Tibial nerve (tissue), 4 donors: Measurements from ENCODE around the gene EGFL7. TPM values are rescaled to one million over a fixed set of nuclear protein-coding genes. Genes with fewer than 3 reads are reported as not detected.

ENCODE experiments used
- DNase-seq, 2 donors: peaks; one replicate each; pipeline ENCODE4 v3.0.0-alpha.2; 2019; ENCODE audit warnings: low spot score in 2 of 2
- H3K27ac ChIP-seq, 4 donors: fragments of 200-600 bp; sonication (generic) in 3 of 4; one replicate each; pipeline ENCODE4 v1.5.1; 2017 to 2019; ENCODE audit warnings: mild to moderate bottlenecking in 1 of 4
- H3K27me3 ChIP-seq, 2 donors: fragments of 200-600 bp; sonication (generic) in 1 of 2; one replicate each; pipeline versions ENCODE4 v1.5.1 to v1.6.0; 2017 to 2019
- H3K36me3 ChIP-seq, 3 donors: fragments of 200-600 bp; sonication (generic); one replicate each; pipeline ENCODE4 v1.5.1; 2018 to 2019
- H3K4me1 ChIP-seq, 4 donors: fragments of 200-600 bp; sonication (generic) in 3 of 4; one replicate each; pipeline ENCODE4 v1.5.1; 2017 to 2019
- H3K4me3 ChIP-seq, 4 donors: fragments of 200-600 bp; sonication (generic) in 3 of 4; one replicate each; pipeline ENCODE4 v1.5.1; 2017 to 2019; ENCODE audit warnings: mild to moderate bottlenecking in 1 of 4, moderate library complexity in 1 of 4
- H3K9me3 ChIP-seq, 4 donors: fragments of 200-600 bp; sonication (generic) in 3 of 4; one replicate each; pipeline ENCODE4 v1.5.1; 2017 to 2019
- EP300 ChIP-seq, 2 donors: sonication (generic); formaldehyde crosslinking; IDR thresholded peaks; one replicate each; pipeline ENCODE4 v1.6.1; 2017; ENCODE audit warnings: antibody characterized with exemption in 2 of 2, mild to moderate bottlenecking in 1 of 2
- POLR2A ChIP-seq, 2 donors: fragments of 450-650 bp; IDR thresholded peaks; one replicate each; pipeline ENCODE4 v1.6.1; 2017; ENCODE audit warnings: antibody characterized with exemption in 2 of 2, mild to moderate bottlenecking in 2 of 2, moderate library complexity in 2 of 2
- WGBS, 2 donors: methylation state at CpG; one replicate each; pipeline ENCODE4 v1.1.5; 2018; 5-methylcytosine and 5-hydroxymethylcytosine counted together
- total RNA-seq, 4 donors: library from RNA; depleted of rRNA; stranded (reverse); fragments of >200 nt; gene quantifications; one replicate each; pipeline ENCODE4 v1.1.0, GENCODE V29; 2016
- TF ChIP-seq, protein P1 (sequence below), 5 experiments: fragments of 200-600 bp in 3 of 5; fragments of 450-650 bp in 2 of 5; sonication (generic) in 3 of 5; IDR thresholded peaks; one replicate each; pipeline ENCODE4 v1.5.1; 2016 to 2019; ENCODE audit warnings: antibody characterized with exemption in 5 of 5, mild to moderate bottlenecking in 3 of 5, moderate library complexity in 2 of 5

Gene EGFL7
- total RNA-seq, 4 donors from 2014 or later: 95.2 to 229 (median 179) TPM

DNA sequence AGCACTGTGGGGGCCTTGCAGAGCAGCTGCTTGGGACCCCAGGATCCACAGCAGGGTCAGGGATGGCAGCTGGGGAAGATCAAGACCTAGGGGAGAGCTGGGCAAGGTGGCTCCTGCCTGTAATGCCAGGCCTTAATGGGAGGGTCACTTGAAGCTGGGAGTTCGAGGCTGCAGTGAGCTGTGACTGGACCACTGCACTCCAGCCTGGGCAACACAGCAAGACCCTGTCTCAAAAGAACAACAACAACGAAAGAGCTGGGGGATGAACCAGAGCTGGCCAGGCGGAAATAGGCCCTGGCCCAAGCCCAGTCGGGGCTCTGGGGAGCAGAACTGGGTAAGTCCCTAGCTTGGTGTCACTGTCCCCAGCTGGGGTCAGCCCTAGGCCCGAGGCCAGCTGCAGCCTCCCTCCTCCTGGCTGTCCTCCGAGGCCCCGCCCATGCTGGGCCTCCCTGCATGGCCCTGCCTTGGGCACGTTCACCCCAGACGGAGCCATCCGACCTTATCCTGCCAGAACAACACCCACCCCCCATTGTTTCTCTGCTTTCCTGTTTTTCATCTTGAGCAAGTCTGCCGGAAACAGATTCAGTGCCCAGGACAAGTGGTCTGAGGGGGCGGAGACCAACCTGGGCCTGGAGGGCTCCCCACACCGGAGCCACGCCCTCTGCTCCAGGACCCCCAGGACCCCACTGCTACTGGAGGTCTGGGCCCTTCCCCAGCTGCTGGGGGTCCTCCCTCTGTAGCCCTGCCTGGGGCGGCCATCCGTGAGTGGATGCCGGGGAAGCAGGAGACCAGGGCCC lies 51.6 kb downstream of the EGFL7 start:
- no peaks in the 10 kb centered on the region for H3K36me3 ChIP-seq
- no peak for DNase-seq
- no peak overlapping the region for H3K4me3 ChIP-seq
- peak overlapping the region in 1 of 4 donors; percentile 67 for H3K27ac ChIP-seq
- H3K9me3 ChIP-seq: no peaks in the 10 kb centered on the region
- peaks cover 0 to 64% of the 10 kb centered on the region in 2 donors for H3K27me3 ChIP-seq
- TF ChIP-seq, protein P1, sequence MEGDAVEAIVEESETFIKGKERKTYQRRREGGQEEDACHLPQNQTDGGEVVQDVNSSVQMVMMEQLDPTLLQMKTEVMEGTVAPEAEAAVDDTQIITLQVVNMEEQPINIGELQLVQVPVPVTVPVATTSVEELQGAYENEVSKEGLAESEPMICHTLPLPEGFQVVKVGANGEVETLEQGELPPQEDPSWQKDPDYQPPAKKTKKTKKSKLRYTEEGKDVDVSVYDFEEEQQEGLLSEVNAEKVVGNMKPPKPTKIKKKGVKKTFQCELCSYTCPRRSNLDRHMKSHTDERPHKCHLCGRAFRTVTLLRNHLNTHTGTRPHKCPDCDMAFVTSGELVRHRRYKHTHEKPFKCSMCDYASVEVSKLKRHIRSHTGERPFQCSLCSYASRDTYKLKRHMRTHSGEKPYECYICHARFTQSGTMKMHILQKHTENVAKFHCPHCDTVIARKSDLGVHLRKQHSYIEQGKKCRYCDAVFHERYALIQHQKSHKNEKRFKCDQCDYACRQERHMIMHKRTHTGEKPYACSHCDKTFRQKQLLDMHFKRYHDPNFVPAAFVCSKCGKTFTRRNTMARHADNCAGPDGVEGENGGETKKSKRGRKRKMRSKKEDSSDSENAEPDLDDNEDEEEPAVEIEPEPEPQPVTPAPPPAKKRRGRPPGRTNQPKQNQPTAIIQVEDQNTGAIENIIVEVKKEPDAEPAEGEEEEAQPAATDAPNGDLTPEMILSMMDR (IDR thresholded peaks at IDR 0.05): no peak
- TF ChIP-seq POLR2A (IDR thresholded peaks at IDR 0.05) (no peak), EP300 (IDR thresholded peaks at IDR 0.05) (no peak)
- WGBS, 2 donors: 45 to 52% methylated on average over 17 of the region's 17 CpGs
- H3K4me1 ChIP-seq: peaks cover 0 to 46% (median 10%) of the 10 kb centered on the region in 4 donors

DNA sequence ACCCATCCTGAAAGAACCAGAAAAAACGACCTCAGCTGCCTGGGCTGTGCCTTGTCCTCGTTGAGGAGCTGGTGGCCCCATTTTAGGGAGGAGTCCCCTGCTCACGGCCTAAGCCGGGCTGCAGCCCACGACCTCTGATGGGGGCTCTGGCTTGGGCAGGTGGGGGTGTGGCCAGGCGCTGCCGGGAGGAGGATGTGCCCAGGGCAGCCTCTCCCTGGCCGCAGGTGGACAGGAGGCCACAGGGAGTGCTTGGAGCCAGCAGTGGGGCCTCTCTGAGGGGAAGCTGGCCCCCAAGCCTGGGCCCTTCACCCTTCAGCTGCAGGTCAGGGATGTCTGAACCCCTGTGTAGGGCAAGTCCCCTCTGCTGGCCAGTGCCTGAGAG lies 52.2 kb downstream of the EGFL7 start:
- Histone ChIP-seq H3K27me3 (peaks cover 0 to 60% of the 10 kb centered on the region in 2 donors), H3K27ac (peak overlapping the region in 1 of 4 donors; percentile 67)
- WGBS, 2 donors: 10 to 47% methylated on average over 4 of the region's 8 CpGs

DNA sequence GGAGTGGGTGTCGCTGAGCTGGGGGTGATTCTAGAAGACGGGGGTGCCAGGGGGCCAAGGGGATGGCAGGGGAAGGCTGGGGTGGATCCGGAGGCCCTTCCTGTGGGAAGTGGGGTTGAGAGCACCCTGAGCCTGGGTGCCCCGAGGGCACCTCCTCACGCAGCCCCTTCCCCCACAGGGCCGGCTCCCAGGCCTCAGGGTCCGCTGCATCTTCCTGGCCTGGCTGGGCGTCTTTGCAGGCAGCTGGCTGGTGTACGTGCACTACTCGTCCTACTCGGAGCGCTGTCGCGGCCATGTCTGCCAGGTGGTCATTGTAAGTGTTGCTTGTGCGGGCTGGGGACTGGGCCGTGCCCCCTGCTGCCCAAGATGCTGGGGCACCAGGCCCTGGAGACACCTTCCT lies 54.7 kb downstream of the EGFL7 start:
- Histone ChIP-seq H3K27ac (no peak overlapping the region), H3K4me1 (peaks cover 0 to 65% (median 17%) of the 10 kb centered on the region in 4 donors), H3K27me3 (peaks cover 0 to 40% of the 10 kb centered on the region in 2 donors), H3K9me3 (no peaks in the 10 kb centered on the region), H3K36me3 (peaks cover 0 to 17% (median 0%) of the 10 kb centered on the region in 3 donors), H3K4me3 (no peak overlapping the region)
- 84 to 88% methylated on average over 8 to 15 of the region's 16 CpGs for WGBS, 2 donors
- DNase-seq: no peak
- TF ChIP-seq EP300 (IDR thresholded peaks at IDR 0.05) (no peak), POLR2A (IDR thresholded peaks at IDR 0.05) (no peak)
- TF ChIP-seq, protein P1 (IDR thresholded peaks at IDR 0.05): no peak

More for the DNA sequence above, 52.2 kb downstream of the EGFL7 start:
- TF ChIP-seq EP300 (IDR thresholded peaks at IDR 0.05): no peak
- Histone ChIP-seq H3K36me3 (no peaks in the 10 kb centered on the region), H3K4me1 (peaks cover 0 to 52% (median 15%) of the 10 kb centered on the region in 4 donors), H3K9me3 (no peaks in the 10 kb centered on the region), H3K4me3 (no peak overlapping the region)
- DNase-seq: no peak

DNA sequence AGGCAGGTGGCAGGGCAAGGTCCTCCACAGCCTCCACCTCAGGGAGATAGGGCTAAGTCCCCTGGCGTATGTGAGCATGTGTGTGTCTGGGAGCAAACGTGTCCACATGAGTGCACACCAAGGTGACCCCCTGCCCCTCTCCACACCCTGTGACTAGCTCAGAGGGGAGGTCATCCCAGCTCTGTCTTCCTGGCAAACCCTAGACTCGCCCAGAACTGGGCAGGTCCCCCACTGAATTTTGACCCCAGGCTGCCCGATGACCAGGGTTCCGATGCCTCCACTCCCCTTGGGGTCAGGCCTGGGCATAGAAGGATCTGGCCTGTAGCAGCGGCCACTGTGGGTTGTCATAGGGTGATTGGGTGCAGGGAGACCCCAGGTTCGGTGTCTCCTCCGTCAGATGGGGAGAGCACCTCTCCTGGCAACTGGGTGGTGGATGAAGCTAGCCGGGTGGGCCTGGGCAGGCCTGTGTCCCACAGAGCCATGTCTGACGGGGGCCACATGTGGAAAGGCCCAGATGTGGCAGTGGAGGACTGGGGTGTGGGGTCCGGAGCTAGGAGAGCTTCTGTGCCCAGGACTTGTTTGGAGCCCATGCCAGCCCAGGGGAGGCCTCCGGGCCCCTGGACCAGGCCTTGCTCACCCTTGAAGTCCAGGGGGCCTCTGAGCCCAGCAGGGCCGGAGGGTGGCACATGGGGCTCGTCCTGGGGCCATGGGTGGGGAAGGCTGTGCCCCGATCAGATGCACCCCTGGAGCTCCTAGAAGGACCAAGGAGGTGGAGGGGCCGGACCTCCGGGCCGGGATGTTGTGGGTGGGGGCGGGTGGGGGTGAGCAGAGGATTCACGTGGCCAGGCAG lies 55.9 kb downstream of the EGFL7 start:
- no peak overlapping the region for H3K27ac ChIP-seq
- DNase-seq: no peak
- TF ChIP-seq, protein P1 (IDR thresholded peaks at IDR 0.05): no peak
- TF ChIP-seq POLR2A (IDR thresholded peaks at IDR 0.05) (no peak), EP300 (IDR thresholded peaks at IDR 0.05) (no peak)
- H3K9me3 ChIP-seq: no peaks in the 10 kb centered on the region
- peaks cover 0 to 29% of the 10 kb centered on the region in 2 donors for H3K27me3 ChIP-seq
- peaks cover 0 to 29% (median 9%) of the 10 kb centered on the region in 3 donors for H3K36me3 ChIP-seq
- 70 to 74% methylated on average over 13 to 16 of the region's 20 CpGs for WGBS, 2 donors
- H3K4me1 ChIP-seq: peaks cover 0 to 57% (median 15%) of the 10 kb centered on the region in 4 donors
- no peak overlapping the region for H3K4me3 ChIP-seq

DNA sequence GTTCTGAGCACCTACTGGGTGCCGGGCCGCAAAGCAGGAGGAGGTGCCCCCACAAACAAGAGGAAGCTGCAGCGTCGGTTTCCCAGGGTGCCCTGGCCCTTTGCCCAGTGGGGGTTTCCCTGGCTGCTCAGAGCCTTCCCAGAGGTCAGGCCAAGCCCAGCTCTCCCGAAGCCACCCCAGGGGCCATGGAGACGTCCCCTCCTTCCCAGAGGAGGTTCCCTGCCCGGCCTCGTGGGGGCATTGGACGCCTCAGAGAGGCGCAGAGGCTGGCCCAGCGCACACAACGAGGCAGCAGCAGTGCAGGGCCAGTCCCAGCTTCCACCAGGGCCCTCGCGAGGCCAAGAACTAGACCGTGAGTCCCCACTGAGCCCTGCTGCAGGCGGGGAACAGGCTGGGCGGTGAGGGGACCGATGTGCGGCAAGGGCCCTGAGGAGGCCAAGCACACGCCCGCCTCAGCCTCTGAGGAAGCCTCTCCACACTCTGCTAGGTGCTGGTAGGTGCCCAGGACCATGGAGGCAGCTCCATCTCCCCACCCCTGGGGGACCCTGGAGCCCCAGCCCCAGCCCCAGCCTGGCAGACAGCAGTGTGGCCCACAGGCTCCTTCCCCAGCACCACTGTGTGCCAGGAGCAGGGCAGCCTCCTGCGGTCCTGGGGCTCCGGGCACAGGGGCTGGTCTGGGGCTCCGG lies 56.6 kb downstream of the EGFL7 start:
- Histone ChIP-seq H3K27me3 (peaks cover 0 to 22% of the 10 kb centered on the region in 2 donors), H3K36me3 (peaks cover 0 to 36% (median 16%) of the 10 kb centered on the region in 3 donors), H3K9me3 (no peaks in the 10 kb centered on the region), H3K4me3 (no peak overlapping the region), H3K4me1 (peaks cover 0 to 57% (median 15%) of the 10 kb centered on the region in 4 donors), H3K27ac (no peak overlapping the region)
- TF ChIP-seq EP300 (IDR thresholded peaks at IDR 0.05) (no peak), POLR2A (IDR thresholded peaks at IDR 0.05) (no peak)
- TF ChIP-seq, protein P1 (IDR thresholded peaks at IDR 0.05): no peak
- DNase-seq: no peak
- WGBS, 2 donors: 38 to 65% methylated on average over 4 to 6 of the region's 24 CpGs
